NCI-H774 (cell line): ENCODE data around the gene ACTG2.

Source experiments
- DNase-seq: peaks from one replicate; lab custom pipeline; 2025; lab: John Stamatoyannopoulos, UW

ACTG2 gene

GRCh38 chr2:73969356-73969755 lies 76.5 kb downstream of the ACTG2 start:
- no peak for DNase-seq
